ENCODE results near the gene RTN4RL1. TPM values are rescaled to one million over a fixed set of nuclear protein-coding genes. Genes with fewer than 3 reads are reported as not detected.
A peak's percentile ranks its signal among the peaks of the same experiment; 100 is the strongest.

Gene RTN4RL1
- total and polyA plus RNA-seq, 4 experiments from 2014 or later: 0.27 to 2.0 (median 0.39) TPM

DNA sequence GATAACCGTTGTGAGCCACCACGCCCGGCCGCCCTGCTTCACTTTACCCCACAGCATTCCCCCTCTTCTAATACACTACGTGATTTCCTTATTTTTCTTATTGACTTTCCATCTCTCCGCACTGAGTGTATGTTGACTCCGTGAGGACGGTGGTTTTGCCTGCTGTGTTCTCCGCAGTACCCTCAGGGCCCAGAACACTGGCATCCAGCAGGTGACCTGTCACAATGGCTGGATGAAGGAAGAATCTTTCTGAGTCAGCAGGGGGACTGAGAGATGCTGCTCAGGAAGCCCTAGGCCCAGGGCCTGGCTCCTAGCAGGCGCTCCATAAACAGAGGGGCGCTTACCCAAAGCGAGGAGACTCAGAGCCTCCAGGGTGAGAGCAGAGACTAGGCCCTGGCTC lies 79.5 kb downstream of the RTN4RL1 start:
- H3K36me3 ChIP-seq (ENCODE audit: insufficient read depth, low read length): no peaks in the 10 kb centered on the region
- ChIA-PET CTCF (ENCODE audit: partially characterized antibody) (no interaction called here), POLR2A (ENCODE audit: partially characterized antibody) (no interaction called here)
- H3K36me3 Mint-ChIP-seq: no peaks in the 10 kb centered on the region
- no peaks in the 10 kb centered on the region for H3K9me3 Mint-ChIP-seq
- intact Hi-C loops (cut with micrococcal nuclease): no loop called here
- H3K4me1 ChIP-seq (ENCODE audit: insufficient read depth, low read length): no peaks in the 10 kb centered on the region
- H3K27ac Mint-ChIP-seq: peak overlapping the region in 1 of 7 donors; percentile 32
- DNase-seq: no peak
- H3K9me3 ChIP-seq (ENCODE audit: control insufficient read depth in 1 of 2, low read length in 2 of 2): no peaks in the 10 kb centered on the region
- no peak overlapping the region for H3K27ac ChIP-seq (ENCODE audit: low read depth, low read length)
- no peak overlapping the region for H3K4me3 Mint-ChIP-seq
- no peaks in the 10 kb centered on the region for H3K27me3 Mint-ChIP-seq
- H3K4me3 ChIP-seq (ENCODE audit: low read length in 2 of 2): no peak overlapping the region
- H3K27me3 ChIP-seq (ENCODE audit: insufficient read depth, low read length): no peaks in the 10 kb centered on the region
- peaks cover 0 to 5% (median 0%) of the 10 kb centered on the region in 4 donors for H3K4me1 Mint-ChIP-seq

DNA sequence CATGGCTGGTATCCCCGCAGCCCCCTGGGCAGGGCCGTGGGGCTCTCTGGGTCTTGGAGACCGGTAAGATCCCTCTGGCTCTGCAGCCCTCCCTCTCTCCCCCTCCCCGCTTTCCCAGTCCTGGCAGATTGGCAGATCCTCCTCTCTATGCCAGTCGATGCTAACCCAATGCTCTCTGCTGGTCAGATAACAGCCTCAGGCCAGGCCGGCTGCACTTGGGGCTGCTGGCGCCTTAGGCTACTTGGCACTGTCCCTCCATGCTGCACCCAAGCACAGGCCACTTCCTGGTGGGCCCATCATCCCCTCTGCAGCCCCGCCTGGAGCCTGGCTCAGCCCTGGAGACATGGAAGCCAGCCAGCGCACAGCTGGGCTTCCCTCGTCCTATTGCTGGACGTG lies 81.7 kb downstream of the RTN4RL1 start:
- no peaks in the 10 kb centered on the region for H3K36me3 Mint-ChIP-seq
- CTCF ChIA-PET (ENCODE audit: partially characterized antibody): no interaction called here
- Histone ChIP-seq H3K9me3 (ENCODE audit: control insufficient read depth in 1 of 2, low read length in 2 of 2) (no peaks in the 10 kb centered on the region), H3K27ac (ENCODE audit: low read depth, low read length) (no peak overlapping the region), H3K4me3 (ENCODE audit: low read length in 2 of 2) (no peak overlapping the region), H3K36me3 (ENCODE audit: insufficient read depth, low read length) (no peaks in the 10 kb centered on the region), H3K27me3 (ENCODE audit: insufficient read depth, low read length) (no peaks in the 10 kb centered on the region), H3K4me1 (ENCODE audit: insufficient read depth, low read length) (no peaks in the 10 kb centered on the region)
- intact Hi-C loops (cut with micrococcal nuclease): no loop called here
- DNase-seq: no peak
- no peak overlapping the region for H3K4me3 Mint-ChIP-seq
- no peaks in the 10 kb centered on the region for H3K9me3 Mint-ChIP-seq
- no peaks in the 10 kb centered on the region for H3K27me3 Mint-ChIP-seq
- H3K4me1 Mint-ChIP-seq: peaks cover 0 to 5% (median 0%) of the 10 kb centered on the region in 4 donors
- no peak overlapping the region for H3K27ac Mint-ChIP-seq
- POLR2A ChIA-PET (ENCODE audit: partially characterized antibody): no interaction called here

DNA sequence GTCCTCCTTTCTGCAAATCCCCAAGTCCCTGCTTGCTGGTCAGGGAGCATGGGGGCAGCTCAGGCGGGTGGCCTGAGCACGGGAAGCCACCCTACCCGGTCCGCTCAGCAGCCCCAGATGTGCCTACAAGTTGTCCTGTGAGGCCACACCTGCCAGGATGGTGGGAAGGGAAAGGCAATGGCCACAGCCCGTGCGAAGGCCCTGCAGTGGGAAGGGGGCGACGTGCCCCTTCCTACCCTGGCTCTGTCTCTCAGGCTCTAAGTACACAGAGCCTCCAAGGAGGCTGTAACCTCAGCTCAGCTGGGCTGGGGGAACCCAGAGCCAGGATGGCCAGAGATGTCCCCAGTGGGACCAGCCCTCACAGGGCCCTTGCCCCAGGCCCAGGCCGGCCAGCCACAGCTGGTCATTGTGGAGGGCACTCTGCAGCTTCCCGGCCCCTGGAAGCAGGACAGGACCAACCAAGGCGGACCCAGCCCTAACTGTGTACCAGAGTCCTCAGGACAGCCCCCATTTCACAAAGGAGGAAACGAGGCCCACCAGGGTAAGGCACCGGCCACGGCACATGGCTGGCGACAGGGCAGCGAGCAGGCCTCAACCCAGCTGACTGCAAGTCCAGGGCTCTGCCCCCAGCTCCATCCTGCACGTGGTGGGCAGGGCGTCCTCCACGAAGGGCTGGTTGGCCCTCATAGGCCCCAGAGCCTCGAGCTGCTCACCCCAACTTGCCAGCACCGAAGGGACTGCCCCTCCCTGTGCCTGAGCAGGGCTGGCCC lies 82.3 kb downstream of the RTN4RL1 start:
- no peaks in the 10 kb centered on the region for H3K36me3 ChIP-seq (ENCODE audit: insufficient read depth, low read length)
- ChIA-PET POLR2A (ENCODE audit: partially characterized antibody) (no interaction called here), CTCF (ENCODE audit: partially characterized antibody) (no interaction called here)
- Mint-ChIP-seq H3K27me3 (no peaks in the 10 kb centered on the region), H3K4me1 (peaks cover 0 to 5% (median 0%) of the 10 kb centered on the region in 4 donors), H3K4me3 (no peak overlapping the region), H3K9me3 (no peaks in the 10 kb centered on the region), H3K27ac (no peak overlapping the region), H3K36me3 (no peaks in the 10 kb centered on the region)
- H3K27ac ChIP-seq (ENCODE audit: low read depth, low read length): no peak overlapping the region
- no peaks in the 10 kb centered on the region for H3K4me1 ChIP-seq (ENCODE audit: insufficient read depth, low read length)
- no peaks in the 10 kb centered on the region for H3K27me3 ChIP-seq (ENCODE audit: insufficient read depth, low read length)
- no peak overlapping the region for H3K4me3 ChIP-seq (ENCODE audit: low read length in 2 of 2)
- DNase-seq: no peak
- H3K9me3 ChIP-seq (ENCODE audit: control insufficient read depth in 1 of 2, low read length in 2 of 2): no peaks in the 10 kb centered on the region
- intact Hi-C loops (cut with micrococcal nuclease): no loop called here

- intact Hi-C loops (cut with micrococcal nuclease): no loop called here
- no peaks in the 10 kb centered on the region for H3K9me3 Mint-ChIP-seq
- no peak for DNase-seq
- ChIA-PET POLR2A (ENCODE audit: partially characterized antibody) (no interaction called here), CTCF (ENCODE audit: partially characterized antibody) (no interaction called here)
- no peak overlapping the region for H3K4me3 Mint-ChIP-seq
- no peaks in the 10 kb centered on the region for H3K27me3 Mint-ChIP-seq
- Histone ChIP-seq H3K9me3 (ENCODE audit: control insufficient read depth in 1 of 2, low read length in 2 of 2) (no peaks in the 10 kb centered on the region), H3K4me3 (ENCODE audit: low read length in 2 of 2) (no peak overlapping the region), H3K4me1 (ENCODE audit: insufficient read depth, low read length) (no peaks in the 10 kb centered on the region), H3K27ac (ENCODE audit: low read depth, low read length) (no peak overlapping the region), H3K36me3 (ENCODE audit: insufficient read depth, low read length) (no peaks in the 10 kb centered on the region), H3K27me3 (ENCODE audit: insufficient read depth, low read length) (no peaks in the 10 kb centered on the region)
- no peaks in the 10 kb centered on the region for H3K36me3 Mint-ChIP-seq
- no peak overlapping the region for H3K27ac Mint-ChIP-seq
- H3K4me1 Mint-ChIP-seq: peaks cover 0 to 5% (median 0%) of the 10 kb centered on the region in 4 donors
Observed at GRCh38 chr17:1942066-1942365, 83.1 kb downstream of the RTN4RL1 start.

DNA sequence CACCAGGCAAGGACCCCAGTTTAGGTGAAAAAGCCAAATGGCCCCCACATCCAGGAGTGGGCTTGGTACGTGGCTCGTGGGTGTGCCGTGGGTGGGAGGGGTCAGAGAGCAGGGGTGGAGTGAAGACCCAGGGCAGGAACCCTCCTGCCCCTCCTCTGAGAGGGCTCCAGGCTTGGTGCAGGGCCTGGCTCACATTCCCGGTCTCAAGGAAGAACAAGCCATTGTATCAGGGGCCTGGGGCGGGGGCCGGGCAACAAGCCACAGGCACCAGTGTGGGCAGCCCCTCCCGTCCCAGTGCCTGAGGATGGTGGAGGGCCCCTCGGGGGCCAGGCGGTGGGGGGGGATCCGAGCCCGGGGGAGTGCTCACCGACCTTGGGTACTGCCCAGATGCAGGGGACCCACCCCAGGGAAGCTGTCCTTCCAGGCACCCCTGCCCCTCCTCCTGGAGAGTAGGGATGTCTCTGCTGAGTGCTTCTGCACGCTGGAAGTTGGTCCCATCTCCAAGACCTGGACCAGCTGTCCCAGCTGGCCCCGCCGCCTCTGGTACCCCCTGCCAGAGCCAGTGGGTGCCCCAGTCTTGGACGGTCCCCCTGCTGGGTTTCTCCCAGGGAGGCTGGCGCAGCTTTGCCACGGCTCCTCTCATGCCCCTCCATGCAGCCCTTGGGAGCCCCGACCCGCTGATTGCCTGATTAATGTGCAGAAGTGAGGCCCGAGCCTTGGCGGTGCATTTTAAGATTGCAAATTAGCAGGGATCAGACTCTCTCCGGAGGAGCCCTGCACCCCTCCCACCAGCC lies 83.7 kb downstream of the RTN4RL1 start:
- Histone ChIP-seq H3K4me3 (ENCODE audit: low read length in 2 of 2) (no peak overlapping the region), H3K4me1 (ENCODE audit: insufficient read depth, low read length) (no peaks in the 10 kb centered on the region), H3K36me3 (ENCODE audit: insufficient read depth, low read length) (no peaks in the 10 kb centered on the region), H3K27me3 (ENCODE audit: insufficient read depth, low read length) (no peaks in the 10 kb centered on the region), H3K27ac (ENCODE audit: low read depth, low read length) (no peak overlapping the region), H3K9me3 (ENCODE audit: control insufficient read depth in 1 of 2, low read length in 2 of 2) (no peaks in the 10 kb centered on the region)
- H3K27me3 Mint-ChIP-seq: no peaks in the 10 kb centered on the region
- H3K4me1 Mint-ChIP-seq: peaks cover 0 to 2% (median 0%) of the 10 kb centered on the region in 4 donors
- no peaks in the 10 kb centered on the region for H3K36me3 Mint-ChIP-seq
- CTCF ChIA-PET (ENCODE audit: partially characterized antibody): no interaction called here
- H3K9me3 Mint-ChIP-seq: no peaks in the 10 kb centered on the region
- intact Hi-C loops (cut with micrococcal nuclease): no loop called here
- no peak overlapping the region for H3K27ac Mint-ChIP-seq
- no peak for DNase-seq
- no peak overlapping the region for H3K4me3 Mint-ChIP-seq
- POLR2A ChIA-PET (ENCODE audit: partially characterized antibody): no interaction called here

GRCh38 chr17:1940810-1941185 lies 84.3 kb downstream of the RTN4RL1 start:
- Mint-ChIP-seq H3K9me3 (no peaks in the 10 kb centered on the region), H3K4me1 (no peaks in the 10 kb centered on the region), H3K36me3 (no peaks in the 10 kb centered on the region), H3K27ac (no peak overlapping the region), H3K27me3 (no peaks in the 10 kb centered on the region), H3K4me3 (no peak overlapping the region)
- POLR2A ChIA-PET (ENCODE audit: partially characterized antibody): no interaction called here
- DNase-seq: no peak
- CTCF ChIA-PET (ENCODE audit: partially characterized antibody): no interaction called here
- Histone ChIP-seq H3K4me1 (ENCODE audit: insufficient read depth, low read length) (no peaks in the 10 kb centered on the region), H3K36me3 (ENCODE audit: insufficient read depth, low read length) (no peaks in the 10 kb centered on the region), H3K4me3 (ENCODE audit: low read length in 2 of 2) (no peak overlapping the region), H3K27ac (ENCODE audit: low read depth, low read length) (no peak overlapping the region), H3K27me3 (ENCODE audit: insufficient read depth, low read length) (no peaks in the 10 kb centered on the region), H3K9me3 (ENCODE audit: control insufficient read depth in 1 of 2, low read length in 2 of 2) (no peaks in the 10 kb centered on the region)
- intact Hi-C loops (cut with micrococcal nuclease): no loop called here

GRCh38 chr17:1939981-1940809 lies 84.9 kb downstream of the RTN4RL1 start:
- Mint-ChIP-seq H3K4me1 (no peaks in the 10 kb centered on the region), H3K4me3 (no peak overlapping the region), H3K9me3 (no peaks in the 10 kb centered on the region), H3K27me3 (peaks cover 0 to under 1% of the 10 kb centered on the region in 2 donors), H3K36me3 (no peaks in the 10 kb centered on the region), H3K27ac (no peak overlapping the region)
- no peaks in the 10 kb centered on the region for H3K27me3 ChIP-seq (ENCODE audit: insufficient read depth, low read length)
- H3K4me3 ChIP-seq (ENCODE audit: low read length in 2 of 2): no peak overlapping the region
- intact Hi-C loops (cut with micrococcal nuclease): no loop called here
- H3K9me3 ChIP-seq (ENCODE audit: control insufficient read depth in 1 of 2, low read length in 2 of 2): no peaks in the 10 kb centered on the region
- ChIA-PET POLR2A (ENCODE audit: partially characterized antibody) (no interaction called here), CTCF (ENCODE audit: partially characterized antibody) (no interaction called here)
- no peak overlapping the region for H3K27ac ChIP-seq (ENCODE audit: low read depth, low read length)
- no peaks in the 10 kb centered on the region for H3K4me1 ChIP-seq (ENCODE audit: insufficient read depth, low read length)
- H3K36me3 ChIP-seq (ENCODE audit: insufficient read depth, low read length): no peaks in the 10 kb centered on the region
- no peak for DNase-seq

Data from CD4-positive, alpha-beta memory T cell (primary cell).